Left renal cortex interstitium (tissue), 4 donors: ENCODE results near the gene PIAS4. TPM values are rescaled to one million over a fixed set of nuclear protein-coding genes. Genes with fewer than 3 reads are reported as not detected.

Experiments used
- polyA plus RNA-seq, 4 donors: library from polyadenylated mRNA; unstranded; fragments of 120-200 nt; gene quantifications; one replicate each; pipeline ENCODE4 v1.2.1, GENCODE V29; 2013; ENCODE audit not compliant: insufficient read length in 4 of 4

The PIAS4 gene
- polyA plus RNA-seq, 4 donors, result 29.0 to 50.9 (median 36.3) TPM

Other genes with a start within 250 kb of the PIAS4 start
- gene APBA3, start 246.0 kb upstream of the PIAS4 start, polyA plus RNA-seq, result 10 to 100 TPM; 12.8 to 25.4 (median 19.9) TPM
- gene MRPL54, start 245.1 kb upstream of the PIAS4 start, polyA plus RNA-seq, result 10 to 100 TPM; 30.6 to 58.9 (median 37.0) TPM
- gene RAX2, start 235.5 kb upstream of the PIAS4 start, polyA plus RNA-seq, result under 1 TPM in 1 of 4 donors, not detected in 3; 0.06 TPM
- gene MATK, start 221.4 kb upstream of the PIAS4 start, polyA plus RNA-seq, result 1 to 10 TPM in 3 of 4 donors, under 1 TPM in 1; 0.96 to 2.1 (median 1.8) TPM
- 1 to 10 TPM; 1.2 to 2.8 (median 1.8) TPM for gene ZFR2, start 138.7 kb upstream of the PIAS4 start, polyA plus RNA-seq
- under 1 TPM; 0.16 to 0.95 (median 0.53) TPM for gene ATCAY, start 127.1 kb upstream of the PIAS4 start, polyA plus RNA-seq
- under 1 TPM in 3 of 4 donors, not detected in 1; 0.16 to 0.25 (median 0.18) TPM for gene NMRK2, start 74.7 kb upstream of the PIAS4 start, polyA plus RNA-seq
- gene DAPK3, start 36.6 kb upstream of the PIAS4 start, polyA plus RNA-seq, result 10 to 100 TPM; 34.4 to 52.3 (median 47.1) TPM
- gene EEF2, start 22.3 kb upstream of the PIAS4 start, polyA plus RNA-seq, result 1,000 to 10,000 TPM; 1,516 to 2,178 (median 1,698) TPM
- gene ZBTB7A, start 59.2 kb downstream of the PIAS4 start, polyA plus RNA-seq, result 10 to 100 TPM in 3 of 4 donors, 1 to 10 TPM in 1; 7.6 to 15.6 (median 11.8) TPM
- 100 to 1,000 TPM in 3 of 4 donors, 10 to 100 TPM in 1; 81.9 to 151 (median 130) TPM for gene MAP2K2, start 116.4 kb downstream of the PIAS4 start, polyA plus RNA-seq
- gene CREB3L3, start 145.9 kb downstream of the PIAS4 start, polyA plus RNA-seq, result 1 to 10 TPM in 3 of 4 donors, under 1 TPM in 1; 0.65 to 1.7 (median 1.4) TPM
- 10 to 100 TPM; 14.8 to 28.3 (median 22.7) TPM for gene SIRT6, start 174.8 kb downstream of the PIAS4 start, polyA plus RNA-seq
- gene ANKRD24, start 175.0 kb downstream of the PIAS4 start, polyA plus RNA-seq, result 1 to 10 TPM in 3 of 4 donors, under 1 TPM in 1; 0.95 to 1.8 (median 1.4) TPM
- gene EBI3, start 221.8 kb downstream of the PIAS4 start, polyA plus RNA-seq, result under 1 TPM; 0.18 to 0.68 (median 0.51) TPM
- 10 to 100 TPM; 19.7 to 28.5 (median 22.7) TPM for gene YJU2, start 239.3 kb downstream of the PIAS4 start, polyA plus RNA-seq